Inflammatory macrophage treated with lipopolysaccharide for 4 hours (primary cell): ENCODE data around the gene RAB7B.

Experiments used
- DNase-seq: peaks from one replicate; pipeline ENCODE4 v3.0.0-alpha.2; 2020

Gene RAB7B

GRCh38 chr1:205943245-205943644 lies 60.0 kb downstream of the RAB7B start, which contains the start of gene SLC26A9:
Gene SLC26A9, minus strand, starts transcription at chr1:205943456. Its CDS starts 7,636 bp downstream, at chr1:205935820.
- DNase-seq = no peak

- DNase-seq = no peak
Observed at GRCh38 chr1:205942631-205943159, 60.5 kb downstream of the RAB7B start.

DNA sequence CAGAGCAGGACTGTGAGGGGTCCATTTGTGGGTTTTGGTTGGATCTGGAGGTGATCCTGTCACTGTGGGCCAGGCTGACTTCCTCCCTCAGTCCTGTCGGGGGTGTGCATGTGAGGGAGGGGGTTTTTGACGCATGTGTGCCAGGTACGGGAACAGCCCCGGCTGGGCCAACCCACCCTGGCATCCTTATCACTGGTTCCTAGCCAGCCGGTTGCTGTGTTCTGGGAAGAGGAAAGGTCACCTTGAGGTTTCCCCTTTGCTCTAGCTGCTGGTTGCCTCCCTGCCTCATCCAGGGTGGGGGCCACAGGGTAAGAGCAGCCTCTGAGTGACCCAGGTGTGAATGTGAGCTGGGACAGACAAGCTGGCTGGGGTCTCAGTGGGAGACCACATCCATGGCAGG lies 62.5 kb downstream of the RAB7B start:
- DNase-seq = no peak

DNA sequence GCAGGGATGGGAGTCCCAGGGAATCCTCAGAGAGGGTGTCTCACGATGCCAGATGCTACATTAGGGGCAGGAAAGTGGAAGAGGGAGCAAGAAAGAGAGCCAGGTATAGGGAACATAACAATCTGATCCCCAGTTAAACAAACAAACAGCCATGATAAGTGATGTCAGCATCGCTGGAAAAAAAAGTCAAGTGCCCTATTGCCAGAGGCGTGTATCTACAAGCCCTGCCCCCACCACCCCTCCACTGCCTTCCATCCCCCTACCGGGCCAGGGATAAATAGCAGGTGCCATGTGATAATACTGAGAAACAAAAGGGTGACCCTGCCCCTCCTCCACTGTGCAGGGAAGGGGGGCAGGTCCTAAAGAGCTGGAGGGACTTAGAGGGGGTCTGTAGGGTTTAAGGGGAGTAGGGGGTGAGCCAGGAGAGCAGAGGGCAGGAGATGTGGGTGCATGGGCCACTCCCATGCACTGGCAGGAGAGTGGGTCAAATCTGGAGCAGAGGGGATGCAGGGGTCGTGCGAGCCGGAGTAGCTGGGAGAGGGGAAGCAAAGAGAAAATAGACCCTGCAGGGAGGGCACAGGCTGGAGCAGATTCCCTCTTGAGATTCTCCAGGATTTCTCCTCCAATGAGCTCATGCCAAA lies 63.4 kb downstream of the RAB7B start:
- no peak for DNase-seq

DNA sequence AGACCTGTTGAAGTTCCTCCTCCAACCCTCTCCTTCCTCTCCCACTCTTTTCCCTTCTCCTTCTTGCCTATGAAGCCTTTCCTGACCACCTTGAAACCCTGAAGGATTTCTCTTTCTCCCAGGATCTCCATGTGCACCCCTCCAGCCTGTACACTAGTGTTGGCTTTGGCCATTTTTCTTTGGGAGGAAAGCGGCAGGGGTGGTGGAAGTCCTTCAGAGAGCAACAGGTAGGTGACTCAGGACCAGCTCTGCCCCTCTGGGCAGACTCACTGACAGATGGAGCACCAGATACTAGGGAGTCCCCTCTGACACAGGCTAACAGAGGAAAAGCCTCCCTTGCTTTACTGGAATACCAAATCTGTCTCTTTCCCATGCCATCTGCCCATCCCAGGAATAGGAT lies 64.5 kb downstream of the RAB7B start:
- DNase-seq = no peak

GRCh38 chr1:205936846-205937586 lies 66.2 kb downstream of the RAB7B start:
- no peak for DNase-seq

- DNase-seq = no peak
Observed at GRCh38 chr1:205936311-205936710, 66.9 kb downstream of the RAB7B start.

GRCh38 chr1:205935869-205936268 lies 67.3 kb downstream of the RAB7B start:
- DNase-seq = no peak

GRCh38 chr1:205934788-205935187 lies 68.4 kb downstream of the RAB7B start:
- DNase-seq = no peak

GRCh38 chr1:205933671-205934618 lies 69.2 kb downstream of the RAB7B start:
- DNase-seq = peak; percentile 62

GRCh38 chr1:205932776-205933175 lies 70.4 kb downstream of the RAB7B start:
- no peak for DNase-seq

DNA sequence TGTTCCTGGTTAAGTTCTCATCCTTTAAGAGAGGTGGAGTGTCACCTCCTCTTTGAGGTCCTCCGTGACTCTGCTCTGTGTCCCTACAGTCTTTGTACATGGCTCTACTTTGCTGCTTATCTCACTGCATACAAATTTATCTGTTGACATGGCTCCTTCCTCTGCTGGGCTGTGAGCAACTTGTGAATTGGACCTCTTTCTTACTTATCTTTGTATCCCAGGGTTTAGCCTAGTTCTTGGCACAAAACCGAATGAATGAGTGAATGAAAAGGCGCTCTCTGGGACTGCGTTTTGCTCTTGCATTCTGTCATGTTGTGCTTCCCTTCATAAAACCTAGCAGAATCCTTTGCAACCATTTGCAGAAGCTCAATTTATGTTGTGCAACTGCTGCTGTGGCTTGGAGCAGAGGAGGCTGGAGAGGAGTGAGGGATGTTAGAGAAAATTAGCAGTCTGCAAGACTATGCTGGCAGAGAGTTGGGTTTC lies 72.4 kb downstream of the RAB7B start:
- DNase-seq = peak; percentile 71

DNA sequence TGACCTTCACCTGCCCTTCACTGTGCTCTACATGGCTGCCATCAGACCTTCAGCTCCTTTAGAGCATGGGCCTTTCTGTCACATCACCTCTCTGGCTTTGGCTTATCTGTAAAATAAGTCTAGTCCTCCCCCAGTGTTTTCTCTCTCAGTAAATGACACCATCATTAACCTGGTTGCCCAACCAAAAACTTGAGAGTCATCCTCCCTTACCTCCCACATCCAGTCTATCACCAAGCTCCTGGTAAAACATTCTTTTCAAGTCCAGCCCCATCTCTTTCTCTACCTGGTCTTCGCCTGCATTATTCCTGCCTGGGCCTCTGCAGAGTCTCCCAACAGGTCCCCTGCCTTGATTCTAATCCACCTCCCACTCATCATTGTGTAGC lies 73.0 kb downstream of the RAB7B start:
- DNase-seq = peak; percentile 10

GRCh38 chr1:205929496-205930194 lies 73.5 kb downstream of the RAB7B start:
- DNase-seq = peak; percentile 17

GRCh38 chr1:205928317-205928716 lies 74.9 kb downstream of the RAB7B start:
- no peak for DNase-seq

DNA sequence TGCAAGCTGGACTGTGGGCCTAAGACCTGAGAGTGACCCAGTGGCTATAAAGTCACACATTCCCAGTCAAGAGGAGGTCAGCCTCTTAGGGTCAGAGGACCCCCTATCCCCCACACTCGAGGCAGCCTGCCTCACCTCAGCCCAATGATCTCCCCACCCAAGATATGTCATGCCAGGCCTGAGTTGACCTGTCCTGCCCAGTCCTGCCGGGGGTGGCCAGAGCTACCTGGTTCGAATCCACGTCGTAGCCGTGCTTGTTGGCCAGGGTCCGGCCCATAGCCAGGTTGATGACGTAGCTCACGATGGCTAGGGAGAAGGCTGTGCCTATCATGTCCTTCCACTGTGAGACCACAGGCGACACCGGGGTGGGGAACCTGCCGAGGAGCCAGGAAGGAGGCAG lies 75.5 kb downstream of the RAB7B start:
- no peak for DNase-seq

GRCh38 chr1:205927247-205927646 lies 75.9 kb downstream of the RAB7B start:
- no peak for DNase-seq
